ENCODE results near the gene ZNF497.

Gene ZNF497

GRCh38 chr19:58304748-58305064, 57.8 kb downstream of the ZNF497 start:
- peak; percentile 71 for DNase-seq

Measured in NCI-H82 (cell line).